HG03135 (cell line): ENCODE measurements around the gene KCNQ1OT1.
"Not testable (repeated sequence)": the region's sequence is repeated elsewhere in the genome, so short reads cannot be mapped to it uniquely, and the experiment has no call there.

Experiments
- ATAC-seq: cut with Tn5 transposase; IDR thresholded peaks from one replicate; pipeline ENCODE4 v1.9.1; 2021; ENCODE audit warnings: mild to moderate bottlenecking, moderate library complexity; ENCODE audit not compliant: unreplicated experiment

KCNQ1OT1 gene

GRCh38 chr11:2655016-2655719 lies 44.6 kb downstream of the KCNQ1OT1 start:
- no peak for ATAC-seq

- no peak for ATAC-seq
Observed at GRCh38 chr11:2653930-2654739, 45.7 kb downstream of the KCNQ1OT1 start.

- no peak for ATAC-seq
Observed at GRCh38 chr11:2653198-2653551, 46.6 kb downstream of the KCNQ1OT1 start.

GRCh38 chr11:2652333-2653197 lies 47.2 kb downstream of the KCNQ1OT1 start:
- ATAC-seq = no peak

GRCh38 chr11:2651826-2652271 lies 47.9 kb downstream of the KCNQ1OT1 start:
- ATAC-seq = no peak

- no peak for ATAC-seq
Observed at GRCh38 chr11:2651054-2651617, 48.7 kb downstream of the KCNQ1OT1 start.

- ATAC-seq = no peak
Observed at GRCh38 chr11:2650343-2650867, 49.4 kb downstream of the KCNQ1OT1 start.

- no peak for ATAC-seq
Observed at GRCh38 chr11:2649848-2650247, 49.9 kb downstream of the KCNQ1OT1 start.

GRCh38 chr11:2649400-2649799 lies 50.4 kb downstream of the KCNQ1OT1 start:
- ATAC-seq = no peak

GRCh38 chr11:2647953-2648352 lies 51.8 kb downstream of the KCNQ1OT1 start:
- no peak for ATAC-seq

- ATAC-seq = no peak
Observed at GRCh38 chr11:2647167-2647566, 52.6 kb downstream of the KCNQ1OT1 start.

- ATAC-seq = no peak
Observed at GRCh38 chr11:2645779-2646118, 54.0 kb downstream of the KCNQ1OT1 start.

- ATAC-seq = no peak
Observed at GRCh38 chr11:2644844-2645778, 54.7 kb downstream of the KCNQ1OT1 start.

GRCh38 chr11:2643746-2644145 lies 56.0 kb downstream of the KCNQ1OT1 start:
- no peak for ATAC-seq

- no peak for ATAC-seq
Observed at GRCh38 chr11:2641623-2642022, 58.2 kb downstream of the KCNQ1OT1 start.

GRCh38 chr11:2639763-2640162 lies 60.0 kb downstream of the KCNQ1OT1 start:
- ATAC-seq = not testable (repeated sequence)

GRCh38 chr11:2631161-2631560 lies 68.6 kb downstream of the KCNQ1OT1 start:
- no peak for ATAC-seq

GRCh38 chr11:2630679-2631078 lies 69.1 kb downstream of the KCNQ1OT1 start:
- no peak for ATAC-seq

- ATAC-seq = no peak
Observed at GRCh38 chr11:2625183-2625582, 74.6 kb downstream of the KCNQ1OT1 start.

- no peak for ATAC-seq
Observed at GRCh38 chr11:2621894-2622293, 77.9 kb downstream of the KCNQ1OT1 start.
